ENCODE results near the gene SLC46A1.

DNA sequence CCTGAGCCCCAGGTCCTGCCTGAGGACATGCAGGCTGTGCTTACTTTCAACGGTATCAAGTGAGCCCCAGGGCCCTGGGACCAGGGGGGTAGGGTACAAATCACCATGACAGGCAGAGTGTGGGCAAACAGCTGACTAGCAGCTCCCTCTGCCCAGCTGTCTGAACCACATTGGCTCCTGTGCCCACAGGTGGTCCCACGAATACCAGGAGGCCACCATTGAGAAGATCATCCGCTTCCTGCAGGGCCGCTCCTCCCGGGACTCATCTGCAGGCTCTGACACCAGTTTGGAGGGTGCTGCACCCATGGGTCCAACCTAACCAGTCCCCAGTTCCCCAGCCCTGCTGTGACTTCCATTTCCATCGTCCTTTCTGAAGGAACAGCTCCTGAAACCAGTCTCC is 10.0 kb downstream of the SLC46A1 start:
- TF ChIP-seq, protein P1, sequence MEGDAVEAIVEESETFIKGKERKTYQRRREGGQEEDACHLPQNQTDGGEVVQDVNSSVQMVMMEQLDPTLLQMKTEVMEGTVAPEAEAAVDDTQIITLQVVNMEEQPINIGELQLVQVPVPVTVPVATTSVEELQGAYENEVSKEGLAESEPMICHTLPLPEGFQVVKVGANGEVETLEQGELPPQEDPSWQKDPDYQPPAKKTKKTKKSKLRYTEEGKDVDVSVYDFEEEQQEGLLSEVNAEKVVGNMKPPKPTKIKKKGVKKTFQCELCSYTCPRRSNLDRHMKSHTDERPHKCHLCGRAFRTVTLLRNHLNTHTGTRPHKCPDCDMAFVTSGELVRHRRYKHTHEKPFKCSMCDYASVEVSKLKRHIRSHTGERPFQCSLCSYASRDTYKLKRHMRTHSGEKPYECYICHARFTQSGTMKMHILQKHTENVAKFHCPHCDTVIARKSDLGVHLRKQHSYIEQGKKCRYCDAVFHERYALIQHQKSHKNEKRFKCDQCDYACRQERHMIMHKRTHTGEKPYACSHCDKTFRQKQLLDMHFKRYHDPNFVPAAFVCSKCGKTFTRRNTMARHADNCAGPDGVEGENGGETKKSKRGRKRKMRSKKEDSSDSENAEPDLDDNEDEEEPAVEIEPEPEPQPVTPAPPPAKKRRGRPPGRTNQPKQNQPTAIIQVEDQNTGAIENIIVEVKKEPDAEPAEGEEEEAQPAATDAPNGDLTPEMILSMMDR (IDR thresholded peaks at IDR 0.05; ENCODE audit: borderline replicate concordance, extremely low read depth, low read length, poor library complexity, severe bottlenecking): no peak
- TF ChIP-seq EZH2 (IDR thresholded peaks at IDR 0.05; ENCODE audit: borderline replicate concordance, low read depth, low read length, severe bottlenecking): no peak
